GM19438 (cell line): Measurements from ENCODE around the gene ABCA2.

ENCODE experiments used
- ATAC-seq: cut with Tn5 transposase; IDR thresholded peaks from one replicate; pipeline ENCODE4 v1.9.1; 2021; ENCODE audit warnings: low read depth; ENCODE audit not compliant: unreplicated experiment

ABCA2 gene

GRCh38 chr9:136982232-136983051, 45.6 kb downstream of the ABCA2 start, which contains the start of gene LCNL1:
LCNL1 (plus strand) TSS chr9:136982993; CDS start chr9:136983587, 594 bp downstream.
- ATAC-seq, result no peak

GRCh38 chr9:136981588-136982231, 46.3 kb downstream of the ABCA2 start:
- ATAC-seq, result no peak

GRCh38 chr9:136980669-136981478, 47.2 kb downstream of the ABCA2 start:
- ATAC-seq, result no peak

GRCh38 chr9:136979769-136980587, 48.1 kb downstream of the ABCA2 start:
- no peak for ATAC-seq

- ATAC-seq, result no peak
Measured at GRCh38 chr9:136978865-136979544, 49.0 kb downstream of the ABCA2 start.

- ATAC-seq, result no peak
Measured at GRCh38 chr9:136978073-136978864, 49.8 kb downstream of the ABCA2 start.

- no peak for ATAC-seq
Measured at GRCh38 chr9:136977649-136978072, 50.4 kb downstream of the ABCA2 start.

- ATAC-seq, result no peak
Measured at GRCh38 chr9:136977223-136977622, 50.8 kb downstream of the ABCA2 start, which contains the start of gene PTGDS. PTGDS (plus strand) TSS chr9:136977504; CDS start chr9:136977579, 75 bp downstream.

- ATAC-seq, result no peak
Measured at GRCh38 chr9:136975644-136976043, 52.4 kb downstream of the ABCA2 start.

- no peak for ATAC-seq
Measured at GRCh38 chr9:136974817-136975535, 53.1 kb downstream of the ABCA2 start.

- no peak for ATAC-seq
Measured at GRCh38 chr9:136973618-136974617, 54.1 kb downstream of the ABCA2 start.

- no peak for ATAC-seq
Measured at GRCh38 chr9:136972743-136973142, 55.3 kb downstream of the ABCA2 start.

GRCh38 chr9:136972335-136972734, 55.7 kb downstream of the ABCA2 start:
- ATAC-seq, result no peak

- ATAC-seq, result no peak
Measured at GRCh38 chr9:136971746-136972145, 56.3 kb downstream of the ABCA2 start.

GRCh38 chr9:136970361-136970760, 57.7 kb downstream of the ABCA2 start:
- no peak for ATAC-seq

- ATAC-seq, result no peak
Measured at GRCh38 chr9:136969774-136970173, 58.3 kb downstream of the ABCA2 start.

- no peak for ATAC-seq
Measured at GRCh38 chr9:136969150-136969549, 58.9 kb downstream of the ABCA2 start.
